MCF 10A (cell line): ENCODE results near the gene GPR107. TPM values are rescaled to one million over a fixed set of nuclear protein-coding genes. Genes with fewer than 3 reads are reported as not detected.
"Not testable (repeated sequence)": the region's sequence is repeated elsewhere in the genome, so short reads cannot be mapped to it uniquely, and the experiment has no call there.

ENCODE experiments used
- BruUV-seq: library from RNA; stranded (reverse); fragments of 400-500 nt; replicated peaks from 2 replicates; lab custom pipeline; 2021; lab: Mats Ljungman, UMichigan
- CTCF ChIA-PET: fragments of 300-600 bp; sonication (Branson Sonifier 250); formaldehyde crosslinking; extraction: SDS; loops from one replicate; lab custom pipeline; 2021; ENCODE audit warnings: antibody characterized with exemption, inconsistent platforms; lab: Yijun Ruan, JAX
- POLR2A ChIA-PET: fragments of 300-600, 350-650 bp; sonication (Branson Sonifier 250); formaldehyde crosslinking; extraction: SDS; loops from one replicate; lab custom pipeline; 2020; ENCODE audit warnings: antibody characterized with exemption, inconsistent platforms; lab: Yijun Ruan, JAX
- DNase-seq: peaks from one replicate; pipeline ENCODE4 v3.0.0-alpha.2; 2018; ENCODE audit not compliant: unreplicated experiment
- H3K27ac Mint-ChIP-seq: one replicate; pipeline ENCODE4 v1.8.0; 2022; ENCODE audit warnings: mild to moderate bottlenecking, low read depth, mixed read lengths; ENCODE audit not compliant: unreplicated experiment
- H3K27me3 Mint-ChIP-seq: one replicate; pipeline ENCODE4 v1.8.0; 2022; ENCODE audit warnings: mixed read lengths; ENCODE audit not compliant: insufficient read depth, unreplicated experiment
- H3K36me3 Mint-ChIP-seq: one replicate; pipeline ENCODE4 v1.8.0; 2022; ENCODE audit warnings: mild to moderate bottlenecking, moderate library complexity, mixed read lengths; ENCODE audit not compliant: insufficient read depth, unreplicated experiment
- H3K4me1 Mint-ChIP-seq: one replicate; pipeline ENCODE4 v1.8.0; 2022; ENCODE audit warnings: mixed read lengths; ENCODE audit not compliant: insufficient read depth, unreplicated experiment
- H3K4me3 Mint-ChIP-seq: one replicate; pipeline ENCODE4 v1.8.0; 2022; ENCODE audit warnings: mild to moderate bottlenecking, moderate library complexity, mixed read lengths; ENCODE audit not compliant: unreplicated experiment
- H3K9me3 Mint-ChIP-seq: one replicate; pipeline ENCODE4 v1.8.0; 2022; ENCODE audit warnings: mixed read lengths; ENCODE audit not compliant: unreplicated experiment
- intact Hi-C: fragments of 100-400 bp; cut with micrococcal nuclease; formaldehyde crosslinking; loops from 2 replicates; pipeline ENCODE4 v1.14.1; 2022
- total RNA-seq: library from RNA; stranded (reverse); gene quantifications from 2 replicates; pipeline ENCODE4 v1.2.3, GENCODE V29; 2022
- TF ChIP-seq, protein P1 (sequence below): fragments of 200-600 bp; IDR thresholded peaks from one replicate; pipeline ENCODE4 v1.8.0; 2022; ENCODE audit warnings: antibody characterized with exemption, mild to moderate bottlenecking; ENCODE audit not compliant: unreplicated experiment

GPR107 gene
- total RNA-seq, 1 experiment from 2014 or later: 32.9 TPM

DNA sequence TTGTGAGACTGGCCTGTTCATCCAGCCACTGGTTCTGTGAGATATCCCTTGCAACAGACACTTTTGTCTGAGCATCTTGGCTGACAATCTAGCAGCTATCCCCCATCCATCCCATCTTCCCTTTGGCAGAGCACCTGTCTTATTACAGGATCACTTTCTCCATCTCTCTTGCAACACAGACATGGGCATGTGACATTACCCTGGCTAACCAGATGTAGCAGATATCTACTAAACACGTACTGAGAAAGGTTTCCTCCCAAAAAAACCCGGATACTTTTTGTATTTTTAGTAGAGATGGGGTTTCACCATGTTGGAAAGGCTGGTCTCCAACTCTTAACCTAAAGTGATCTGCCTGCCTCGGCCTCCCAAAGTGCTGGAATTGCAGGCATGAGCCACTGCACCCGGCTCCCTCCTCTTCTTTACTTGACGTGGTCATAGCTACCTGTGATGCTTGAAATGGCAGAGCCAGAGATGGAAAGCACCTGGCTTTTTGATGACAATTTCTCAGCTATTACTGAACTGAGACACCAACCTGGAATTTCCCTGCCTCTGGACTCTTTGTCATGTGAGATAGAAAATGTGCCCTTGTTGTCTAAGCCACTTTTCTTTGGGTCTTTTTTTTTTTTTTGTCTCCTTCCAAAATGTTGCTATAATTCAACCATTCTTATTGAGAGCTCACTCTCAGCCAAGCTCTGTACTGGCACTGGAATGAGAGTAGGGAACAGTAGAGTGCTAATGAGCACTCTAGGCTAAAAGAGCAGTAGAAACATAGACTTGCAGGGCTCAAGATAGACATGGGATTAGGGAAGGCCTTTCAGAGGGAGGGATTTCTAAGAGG lies 43.3 kb upstream of the GPR107 start:
- no TSS peak for BruUV-seq
- DNase-seq: no peak
- ChIA-PET CTCF (interaction anchor here (0.6 to 0.7 kb wide), 4 partner anchors 48 to 1547 kb away, joined by 3 to 6 read pairs (median 4); no protein-coding TSS in a partner anchor), POLR2A (no interaction called here)
- Mint-ChIP-seq H3K27ac (peak overlapping the region; percentile 5), H3K4me3 (no peak overlapping the region), H3K27me3 (no peaks in the 10 kb centered on the region), H3K4me1 (peaks cover 5% of the 10 kb centered on the region), H3K9me3 (peaks cover 7% of the 10 kb centered on the region), H3K36me3 (no peaks in the 10 kb centered on the region)
- TF ChIP-seq, protein P1, sequence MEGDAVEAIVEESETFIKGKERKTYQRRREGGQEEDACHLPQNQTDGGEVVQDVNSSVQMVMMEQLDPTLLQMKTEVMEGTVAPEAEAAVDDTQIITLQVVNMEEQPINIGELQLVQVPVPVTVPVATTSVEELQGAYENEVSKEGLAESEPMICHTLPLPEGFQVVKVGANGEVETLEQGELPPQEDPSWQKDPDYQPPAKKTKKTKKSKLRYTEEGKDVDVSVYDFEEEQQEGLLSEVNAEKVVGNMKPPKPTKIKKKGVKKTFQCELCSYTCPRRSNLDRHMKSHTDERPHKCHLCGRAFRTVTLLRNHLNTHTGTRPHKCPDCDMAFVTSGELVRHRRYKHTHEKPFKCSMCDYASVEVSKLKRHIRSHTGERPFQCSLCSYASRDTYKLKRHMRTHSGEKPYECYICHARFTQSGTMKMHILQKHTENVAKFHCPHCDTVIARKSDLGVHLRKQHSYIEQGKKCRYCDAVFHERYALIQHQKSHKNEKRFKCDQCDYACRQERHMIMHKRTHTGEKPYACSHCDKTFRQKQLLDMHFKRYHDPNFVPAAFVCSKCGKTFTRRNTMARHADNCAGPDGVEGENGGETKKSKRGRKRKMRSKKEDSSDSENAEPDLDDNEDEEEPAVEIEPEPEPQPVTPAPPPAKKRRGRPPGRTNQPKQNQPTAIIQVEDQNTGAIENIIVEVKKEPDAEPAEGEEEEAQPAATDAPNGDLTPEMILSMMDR: no peak
- intact Hi-C loops: no loop called here

DNA sequence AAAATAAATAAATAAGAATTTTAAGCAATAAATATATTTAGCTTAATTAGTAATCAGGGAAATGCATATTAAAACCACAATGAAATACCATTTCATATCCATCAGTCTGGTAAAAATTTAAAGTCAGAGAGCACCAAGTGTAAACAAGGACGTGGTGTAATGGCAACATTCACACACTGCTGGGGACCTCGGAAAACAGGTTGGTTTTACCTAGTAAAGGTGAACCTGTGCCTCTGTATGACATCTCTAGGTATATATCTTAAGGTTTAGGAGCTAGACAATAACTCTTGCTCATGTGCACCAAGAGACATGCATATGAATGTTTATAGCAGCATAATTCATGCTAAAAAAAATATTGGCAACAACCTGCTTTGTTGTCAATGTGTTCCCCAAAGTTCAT lies 40.4 kb upstream of the GPR107 start:
- CTCF ChIA-PET: interaction anchor here (0.7 kb wide), 1 partner anchor 564 kb away, joined by 3 read pairs; no protein-coding TSS in a partner anchor
- H3K36me3 Mint-ChIP-seq: no peaks in the 10 kb centered on the region
- intact Hi-C loops: no loop called here
- peaks cover 7% of the 10 kb centered on the region for H3K9me3 Mint-ChIP-seq
- H3K4me1 Mint-ChIP-seq: peaks cover 5% of the 10 kb centered on the region
- TF ChIP-seq, protein P1: no peak
- no peaks in the 10 kb centered on the region for H3K27me3 Mint-ChIP-seq
- no peak overlapping the region for H3K27ac Mint-ChIP-seq
- no peak overlapping the region for H3K4me3 Mint-ChIP-seq
- no TSS peak for BruUV-seq
- DNase-seq: no peak
- POLR2A ChIA-PET: no interaction called here

DNA sequence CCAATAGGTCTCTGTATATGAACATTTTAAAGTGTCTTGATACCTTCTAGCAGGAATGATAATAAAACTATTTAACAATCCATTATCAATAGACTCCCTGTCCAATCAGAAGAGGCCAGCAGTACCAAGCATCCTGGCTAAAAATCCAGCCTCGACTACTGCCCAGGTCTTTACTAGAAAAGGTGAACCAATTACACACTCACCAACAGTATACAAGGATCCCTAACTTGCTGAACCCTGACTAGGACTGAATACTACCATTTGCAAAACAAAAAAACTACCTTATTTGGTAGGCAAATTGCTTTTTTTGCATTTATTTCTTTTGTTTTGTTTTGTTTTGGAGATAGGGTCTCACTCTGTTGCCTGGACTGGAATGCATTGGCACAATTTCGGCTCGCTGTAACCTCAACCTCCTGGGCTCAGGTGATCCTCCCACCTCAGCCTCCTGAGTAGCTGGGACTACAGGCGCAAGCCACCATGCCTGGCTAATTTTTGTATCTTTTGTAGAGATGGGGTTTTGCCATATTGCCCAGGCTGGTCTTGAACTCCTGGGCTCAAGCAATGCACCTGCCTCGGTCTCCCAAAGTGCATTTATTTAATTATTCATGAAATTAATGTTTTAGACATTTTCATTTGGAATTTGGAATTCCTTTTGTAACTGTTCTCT lies 38.2 kb upstream of the GPR107 start:
- CTCF ChIA-PET: no interaction called here
- BruUV-seq: no TSS peak
- Mint-ChIP-seq H3K9me3 (peaks cover 7% of the 10 kb centered on the region), H3K36me3 (no peaks in the 10 kb centered on the region), H3K27ac (no peak overlapping the region), H3K4me3 (no peak overlapping the region), H3K27me3 (no peaks in the 10 kb centered on the region), H3K4me1 (peaks cover 5% of the 10 kb centered on the region)
- intact Hi-C loops: no loop called here
- POLR2A ChIA-PET: interaction anchor here (1.0 kb wide), 1 partner anchor 8 kb away, joined by 4 read pairs; no protein-coding TSS in a partner anchor
- TF ChIP-seq, protein P1: no peak
- DNase-seq: no peak

DNA sequence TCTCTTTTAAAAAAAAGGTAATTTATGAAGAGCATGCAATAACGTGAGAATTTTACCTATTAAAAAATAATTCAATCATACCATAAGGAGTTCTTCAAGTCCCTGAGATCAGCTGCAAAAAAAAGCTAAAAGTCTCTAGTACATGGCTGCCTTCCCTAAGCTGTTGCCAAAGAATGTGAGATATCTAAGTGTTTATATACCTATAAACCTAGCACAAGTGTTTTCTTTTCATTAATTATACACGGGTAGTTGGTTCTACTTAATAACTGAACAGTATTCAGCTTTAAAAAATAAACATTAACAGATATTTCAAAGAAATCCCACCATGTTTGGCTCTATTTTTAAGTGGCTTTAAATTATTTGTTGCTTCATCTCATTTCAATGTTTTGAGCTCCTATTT lies 36.6 kb upstream of the GPR107 start:
- Mint-ChIP-seq H3K4me3 (no peak overlapping the region), H3K27ac (no peak overlapping the region), H3K27me3 (no peaks in the 10 kb centered on the region), H3K4me1 (no peaks in the 10 kb centered on the region), H3K36me3 (no peaks in the 10 kb centered on the region), H3K9me3 (no peaks in the 10 kb centered on the region)
- no TSS peak for BruUV-seq
- TF ChIP-seq, protein P1: no peak
- no peak for DNase-seq
- POLR2A ChIA-PET: interaction anchor here (1.3 kb wide), 2 partner anchors 10 to 36 kb away, joined by 3 read pairs; partner anchors contain the start of gene GPR107
- intact Hi-C loops: no loop called here
- CTCF ChIA-PET: interaction anchor here (0.6 kb wide), 1 partner anchor 18 kb away, joined by 3 read pairs; no protein-coding TSS in a partner anchor

DNA sequence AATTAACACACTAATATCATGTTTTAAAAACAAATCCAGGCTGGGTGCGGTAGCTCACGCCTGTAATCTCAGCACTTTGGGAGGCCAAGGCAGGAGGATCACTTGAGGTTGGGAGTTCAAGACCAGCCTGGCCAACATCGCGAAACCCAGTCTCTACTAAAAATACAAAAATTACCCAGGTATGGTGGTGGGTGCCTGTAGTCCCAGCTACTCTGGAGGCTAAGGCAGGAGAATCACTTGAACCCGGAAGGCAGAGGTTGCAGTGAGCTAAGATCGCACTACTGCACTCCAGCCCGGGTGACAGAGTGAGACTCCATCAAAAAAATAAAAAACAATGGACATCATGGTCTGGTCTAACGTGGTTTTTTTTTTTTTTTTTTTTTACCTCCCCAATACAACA lies 36.2 kb upstream of the GPR107 start:
- intact Hi-C loops, H3K4me1 Mint-ChIP-seq, H3K36me3 Mint-ChIP-seq, H3K27ac Mint-ChIP-seq, H3K4me3 Mint-ChIP-seq, H3K9me3 Mint-ChIP-seq, DNase-seq, H3K27me3 Mint-ChIP-seq, BruUV-seq: not testable (repeated sequence)
- CTCF ChIA-PET: interaction anchor here (0.6 kb wide), 1 partner anchor 19 kb away, joined by 3 read pairs; no protein-coding TSS in a partner anchor
- POLR2A ChIA-PET: interaction anchor here (1.3 kb wide), 2 partner anchors 10 to 36 kb away, joined by 3 read pairs; partner anchors contain the start of gene GPR107
